Hematopoietic multipotent progenitor cell treated with erythropoietin and hydrocortisone succinate and interleukin-3 and kit ligand, for 8 days (in vitro differentiated cells): ENCODE results near the gene APLP1.
"Not testable (repeated sequence)": the region's sequence is repeated elsewhere in the genome, so short reads cannot be mapped to it uniquely, and the experiment has no call there.

Experiments used
- DNase-seq: peaks from one replicate; pipeline ENCODE4 v3.0.0-alpha.2; 2015

The APLP1 gene

GRCh38 chr19:35885904-35886303, 17.5 kb downstream of the APLP1 start:
- no peak for DNase-seq

- DNase-seq, result no peak
Measured at GRCh38 chr19:35887197-35887596, 18.8 kb downstream of the APLP1 start.

GRCh38 chr19:35888398-35888797, 20.0 kb downstream of the APLP1 start:
- DNase-seq, result no peak

GRCh38 chr19:35889370-35890112, 21.2 kb downstream of the APLP1 start:
- no peak for DNase-seq

- DNase-seq, result no peak
Measured at GRCh38 chr19:35890113-35890650, 21.8 kb downstream of the APLP1 start.

GRCh38 chr19:35891819-35892218, 23.4 kb downstream of the APLP1 start:
- DNase-seq, result not testable (repeated sequence)

GRCh38 chr19:35894342-35894741, 26.0 kb downstream of the APLP1 start:
- no peak for DNase-seq

GRCh38 chr19:35895911-35896642, 27.7 kb downstream of the APLP1 start:
- no peak for DNase-seq

GRCh38 chr19:35896643-35897040, 28.3 kb downstream of the APLP1 start:
- no peak for DNase-seq

- DNase-seq, result no peak
Measured at GRCh38 chr19:35897706-35898451, 29.5 kb downstream of the APLP1 start.

GRCh38 chr19:35898499-35898809, 30.1 kb downstream of the APLP1 start:
- DNase-seq, result no peak

- peak; percentile 80 for DNase-seq
Measured at GRCh38 chr19:35899547-35900214, 31.3 kb downstream of the APLP1 start.

GRCh38 chr19:35901055-35901644, 32.8 kb downstream of the APLP1 start:
- no peak for DNase-seq

GRCh38 chr19:35901854-35902661, 33.7 kb downstream of the APLP1 start, which contains the start of gene HCST:
HCST (plus strand) TSS chr19:35902529; CDS start chr19:35902594, 65 bp downstream.
- peak; percentile 26 for DNase-seq

GRCh38 chr19:35902870-35903475, 34.6 kb downstream of the APLP1 start:
- no peak for DNase-seq

- DNase-seq, result peak; percentile 87
Measured at GRCh38 chr19:35903550-35904179, 35.3 kb downstream of the APLP1 start.

- DNase-seq, result no peak
Measured at GRCh38 chr19:35904311-35905068, 36.1 kb downstream of the APLP1 start.

- DNase-seq, result no peak
Measured at GRCh38 chr19:35905178-35905727, 36.9 kb downstream of the APLP1 start.

GRCh38 chr19:35907377-35907745, 39.0 kb downstream of the APLP1 start:
- DNase-seq, result no peak
